HEK293 (cell line): ENCODE results near the gene MYOF.

ENCODE experiments used
- CTCF ChIA-PET: fragments of 350-600 bp; formaldehyde crosslinking; extraction: SDS; loops from one replicate; lab custom pipeline; 2021; ENCODE audit warnings: antibody characterized with exemption; lab: Yijun Ruan, JAX
- POLR2A ChIA-PET: fragments of 300-600 bp; formaldehyde crosslinking; extraction: SDS; loops from one replicate; lab custom pipeline; 2020; ENCODE audit warnings: antibody characterized with exemption, inconsistent platforms; lab: Yijun Ruan, JAX
- H3K27ac ChIP-seq: fragments of 200-500 bp; sonication (Bioruptor generic); 2 replicates; pipeline ENCODE4 v1.5.1; 2014; ENCODE audit warnings: low read depth, low read length, control low read depth, inconsistent platforms; ENCODE audit errors: extremely low read depth
- H3K36me3 ChIP-seq, 2 experiments: fragments of 200-500 bp in 1 of 2; sonication (Bioruptor generic) in 1 of 2; 1 replicate in 1 of 2; 2 replicates in 1 of 2; pipeline ENCODE4 v1.5.1; 2014 to 2017; ENCODE audit warnings: inconsistent platforms in 2 of 2, low read length in 2 of 2; ENCODE audit not compliant: control insufficient read depth in 2 of 2, insufficient read depth in 1 of 2
- H3K4me1 ChIP-seq: fragments of 200-500 bp; sonication (Bioruptor generic); 2 replicates; pipeline ENCODE4 v1.5.1; 2014; ENCODE audit warnings: mild to moderate bottlenecking, low read length, inconsistent platforms; ENCODE audit not compliant: control insufficient read depth, insufficient read depth
- H3K4me3 ChIP-seq: 2 replicates; pipeline ENCODE4 v1.5.1; 2011; ENCODE audit warnings: low read depth, mild to moderate bottlenecking, control low read depth, low read length, moderate library complexity
- H3K9me3 ChIP-seq: fragments of 200-500 bp; sonication (Bioruptor generic); 2 replicates; pipeline ENCODE4 v1.5.1; 2014; ENCODE audit warnings: low read depth, low read length, inconsistent platforms; ENCODE audit not compliant: control insufficient read depth, insufficient read depth
- HIC1 ChIP-seq: fragments of 450-650 bp; formaldehyde crosslinking; IDR thresholded peaks from 2 replicates; pipeline ENCODE4 v1.5.1; 2016; ENCODE audit warnings: missing biosample characterization, missing genetic modification characterization
- HOXA7 ChIP-seq: sonication (generic); formaldehyde crosslinking; IDR thresholded peaks from 2 replicates; pipeline ENCODE4 v1.8.1; 2022; ENCODE audit warnings: missing genetic modification reagents, borderline replicate concordance
- INSM2 ChIP-seq: fragments of 450-650 bp; formaldehyde crosslinking; IDR thresholded peaks from 2 replicates; pipeline ENCODE4 v1.5.1; 2016; ENCODE audit warnings: missing biosample characterization, missing genetic modification characterization
- OVOL3 ChIP-seq: fragments of 450-650 bp; formaldehyde crosslinking; IDR thresholded peaks from 2 replicates; pipeline ENCODE4 v1.5.1; 2016; ENCODE audit warnings: missing biosample characterization, missing genetic modification characterization
- PRDM2 ChIP-seq: fragments of 450-650 bp; formaldehyde crosslinking; IDR thresholded peaks from 2 replicates; pipeline ENCODE4 v1.5.1; 2016; ENCODE audit warnings: missing biosample characterization, missing genetic modification characterization, borderline replicate concordance
- ZEB2 ChIP-seq: fragments of 450-650 bp; formaldehyde crosslinking; IDR thresholded peaks from 2 replicates; pipeline ENCODE4 v1.5.1; 2016; ENCODE audit warnings: missing biosample characterization, missing genetic modification characterization
- ZNF140 ChIP-seq: fragments of 450-650 bp; formaldehyde crosslinking; IDR thresholded peaks from 2 replicates; pipeline ENCODE4 v1.5.1; 2016; ENCODE audit warnings: missing biosample characterization, missing genetic modification characterization
- ZNF19 ChIP-seq: fragments of 450-650 bp; formaldehyde crosslinking; IDR thresholded peaks from 2 replicates; pipeline ENCODE4; 2016; ENCODE audit warnings: missing biosample characterization, missing genetic modification characterization, low read depth
- ZNF423 ChIP-seq: fragments of 450-650 bp; formaldehyde crosslinking; IDR thresholded peaks from 2 replicates; pipeline ENCODE4 v1.5.1; 2016; ENCODE audit warnings: missing biosample characterization, missing genetic modification characterization
- ZNF473 ChIP-seq: fragments of 450-650 bp; formaldehyde crosslinking; IDR thresholded peaks from 2 replicates; pipeline ENCODE4 v1.5.1; 2017; ENCODE audit warnings: missing biosample characterization, missing genetic modification characterization
- ZNF548 ChIP-seq: fragments of 450-650 bp; formaldehyde crosslinking; IDR thresholded peaks from 2 replicates; pipeline ENCODE4 v1.5.1; 2016; ENCODE audit warnings: missing biosample characterization, missing genetic modification characterization
- ZNF621 ChIP-seq: fragments of 450-650 bp; formaldehyde crosslinking; IDR thresholded peaks from 2 replicates; pipeline ENCODE4 v1.5.1; 2017; ENCODE audit warnings: missing biosample characterization, missing genetic modification characterization
- ZSCAN16 ChIP-seq: fragments of 450-650 bp; formaldehyde crosslinking; IDR thresholded peaks from 2 replicates; pipeline ENCODE4 v1.5.1; 2016; ENCODE audit warnings: missing biosample characterization, missing genetic modification characterization
- ZSCAN30 ChIP-seq: fragments of 450-650 bp; IDR thresholded peaks from 2 replicates; pipeline ENCODE4 v1.5.1; 2018; ENCODE audit warnings: missing biosample characterization, mild to moderate bottlenecking, missing genetic modification characterization, moderate library complexity
- ZSCAN4 ChIP-seq: fragments of 450-650 bp; formaldehyde crosslinking; IDR thresholded peaks from 2 replicates; pipeline ENCODE4 v1.5.1; 2017; ENCODE audit warnings: missing biosample characterization, missing genetic modification characterization

MYOF gene

GRCh38 chr10:93482145-93482834, at the start of gene MYOF (continued):
- TF ChIP-seq HIC1 (tag by site-specific recombination) (no peak), ZSCAN4 (tag by site-specific recombination) (no peak), ZNF19 (tag by site-specific recombination) (no peak)
- TF ChIP-seq, all 188 proteins: peak for 40

DNA sequence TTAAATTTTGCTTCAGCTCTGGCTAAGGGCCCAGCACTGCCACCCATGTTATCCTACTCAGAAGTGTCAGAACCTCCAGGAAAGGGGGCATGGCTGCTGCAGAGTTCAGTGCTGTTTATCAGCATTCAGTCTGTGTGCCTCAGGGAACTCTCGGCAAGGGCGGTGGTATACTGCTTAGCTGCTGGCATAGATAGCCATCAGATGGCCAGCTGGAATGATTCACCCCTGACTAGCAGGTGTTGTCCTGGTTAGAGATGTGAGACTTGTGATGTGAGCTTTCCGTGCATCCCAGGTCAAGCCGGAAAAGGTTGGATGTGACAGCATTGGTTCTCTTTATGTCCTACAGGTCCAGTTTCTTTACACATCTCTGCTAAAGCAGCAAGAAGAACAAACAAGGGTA, 36.4 kb upstream of the MYOF start:
- CTCF ChIA-PET = interaction anchor here (1.1 to 1.3 kb wide), 2 partner anchors 24 to 36 kb away, joined by 3 read pairs; no protein-coding TSS in a partner anchor
- Histone ChIP-seq H3K36me3 (peaks cover 59 to 78% of the 10 kb centered on the region in 2 experiments), H3K4me1 (no peaks in the 10 kb centered on the region), H3K27ac (no peak overlapping the region), H3K4me3 (no peak overlapping the region), H3K9me3 (no peaks in the 10 kb centered on the region)
- POLR2A ChIA-PET = no interaction called here
- TF ChIP-seq ZEB2 (no peak), ZNF140 (tag by site-specific recombination) (no peak), ZNF423 (tag by site-specific recombination) (no peak), OVOL3 (tag by site-specific recombination) (no peak), ZNF473 (no peak), ZSCAN16 (no peak), ZNF621 (tag by site-specific recombination) (no peak), ZSCAN30 (tag by site-specific recombination) (no peak), PRDM2 (tag by site-specific recombination) (no peak), HOXA7 (CRISPR knock-in tag) (no peak), INSM2 (tag by site-specific recombination) (no peak), ZNF548 (no peak)
